Measurements from ENCODE around the gene NUP62. TPM values are rescaled to one million over a fixed set of nuclear protein-coding genes. Genes with fewer than 3 reads are reported as not detected.

The NUP62 gene
- total RNA-seq, 2 donors from 2014 or later = 44.4 to 76.9 TPM

DNA sequence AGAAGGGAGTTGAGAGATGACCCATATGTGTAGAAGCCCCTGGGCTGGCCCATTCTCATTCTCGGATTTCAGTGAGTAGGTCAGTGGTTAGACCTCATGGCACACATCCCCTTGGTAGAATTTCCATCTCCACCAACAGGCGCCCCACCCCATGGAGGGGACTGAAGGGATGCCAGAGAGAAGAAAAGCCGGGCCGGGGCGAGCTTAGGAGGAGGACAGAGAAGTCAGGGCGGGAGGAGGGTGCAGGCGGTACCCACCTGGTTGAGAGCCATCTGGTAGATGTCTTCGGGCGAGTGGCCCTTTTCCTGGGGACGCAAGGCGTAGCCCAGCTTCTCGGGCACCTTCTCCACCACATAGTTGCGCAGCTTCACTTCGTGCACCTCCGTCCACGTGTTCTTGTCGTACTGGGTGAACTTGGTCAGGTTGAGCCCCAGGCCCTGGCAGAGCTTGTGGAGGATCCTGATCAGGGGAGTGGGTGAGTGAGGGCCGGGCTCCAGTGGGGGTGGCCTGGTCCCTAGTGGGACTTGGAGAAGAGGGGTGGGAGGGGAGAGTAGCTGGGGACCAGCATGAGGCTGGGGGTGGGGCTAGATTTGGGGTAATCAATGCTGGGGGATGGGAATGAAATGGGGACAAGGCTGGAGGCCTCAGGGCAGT is 35.2 kb downstream of the NUP62 start:
- WGBS = 95% methylated on average over 18 of the region's 18 CpGs
- intact Hi-C loops (cut with DNase I) = no loop called here
- no peak for DNase-seq (ENCODE audit: low spot score)
- no peak overlapping the region for H3K27ac ChIP-seq
- no peak overlapping the region for H3K4me3 ChIP-seq
- H3K9me3 ChIP-seq = no peaks in the 10 kb centered on the region
- TF ChIP-seq, protein P1, sequence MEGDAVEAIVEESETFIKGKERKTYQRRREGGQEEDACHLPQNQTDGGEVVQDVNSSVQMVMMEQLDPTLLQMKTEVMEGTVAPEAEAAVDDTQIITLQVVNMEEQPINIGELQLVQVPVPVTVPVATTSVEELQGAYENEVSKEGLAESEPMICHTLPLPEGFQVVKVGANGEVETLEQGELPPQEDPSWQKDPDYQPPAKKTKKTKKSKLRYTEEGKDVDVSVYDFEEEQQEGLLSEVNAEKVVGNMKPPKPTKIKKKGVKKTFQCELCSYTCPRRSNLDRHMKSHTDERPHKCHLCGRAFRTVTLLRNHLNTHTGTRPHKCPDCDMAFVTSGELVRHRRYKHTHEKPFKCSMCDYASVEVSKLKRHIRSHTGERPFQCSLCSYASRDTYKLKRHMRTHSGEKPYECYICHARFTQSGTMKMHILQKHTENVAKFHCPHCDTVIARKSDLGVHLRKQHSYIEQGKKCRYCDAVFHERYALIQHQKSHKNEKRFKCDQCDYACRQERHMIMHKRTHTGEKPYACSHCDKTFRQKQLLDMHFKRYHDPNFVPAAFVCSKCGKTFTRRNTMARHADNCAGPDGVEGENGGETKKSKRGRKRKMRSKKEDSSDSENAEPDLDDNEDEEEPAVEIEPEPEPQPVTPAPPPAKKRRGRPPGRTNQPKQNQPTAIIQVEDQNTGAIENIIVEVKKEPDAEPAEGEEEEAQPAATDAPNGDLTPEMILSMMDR (IDR thresholded peaks at IDR 0.05) = no peak
- no peak for TF ChIP-seq POLR2AphosphoS5 (IDR thresholded peaks at IDR 0.05)
- H3K27me3 ChIP-seq (replicated peaks; ENCODE audit: insufficient read depth) = no peaks in the 10 kb centered on the region
- no peaks in the 10 kb centered on the region for H3K36me3 ChIP-seq
- no peaks in the 10 kb centered on the region for H3K4me1 ChIP-seq (replicated peaks)

DNA sequence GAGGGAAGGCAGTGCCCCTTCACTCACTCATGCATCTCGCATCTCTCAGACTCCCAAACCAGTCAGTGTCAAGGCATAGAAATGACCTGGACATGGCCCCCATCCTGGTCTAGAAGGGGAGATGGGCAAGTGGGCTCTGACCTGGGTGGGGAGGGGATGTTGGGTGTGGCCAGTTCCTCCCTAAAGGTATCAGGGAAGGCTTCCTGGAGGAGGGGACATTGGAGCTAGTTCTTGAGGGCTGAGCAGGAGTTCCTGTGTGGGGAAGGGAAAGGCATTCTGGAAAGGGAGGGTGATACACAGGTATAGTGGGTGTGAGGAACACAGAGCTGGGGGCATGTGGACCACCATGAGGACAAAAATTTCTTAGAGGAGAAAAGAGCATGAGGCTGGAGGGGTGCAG is 36.6 kb downstream of the NUP62 start:
- DNase-seq (ENCODE audit: low spot score) = no peak
- TF ChIP-seq POLR2AphosphoS5 (IDR thresholded peaks at IDR 0.05) = no peak
- TF ChIP-seq, protein P1 (IDR thresholded peaks at IDR 0.05) = no peak
- no peak for TF ChIP-seq POLR2A (IDR thresholded peaks at IDR 0.05)
- H3K27ac ChIP-seq = no peak overlapping the region
- H3K4me1 ChIP-seq (replicated peaks) = no peaks in the 10 kb centered on the region
- no peak overlapping the region for H3K4me3 ChIP-seq
- 89% methylated on average over 1 of the region's 1 CpG for WGBS
- no peaks in the 10 kb centered on the region for H3K9me3 ChIP-seq
- intact Hi-C loops (cut with DNase I) = no loop called here
- H3K27me3 ChIP-seq (replicated peaks; ENCODE audit: insufficient read depth) = no peaks in the 10 kb centered on the region
- no peaks in the 10 kb centered on the region for H3K36me3 ChIP-seq

DNA sequence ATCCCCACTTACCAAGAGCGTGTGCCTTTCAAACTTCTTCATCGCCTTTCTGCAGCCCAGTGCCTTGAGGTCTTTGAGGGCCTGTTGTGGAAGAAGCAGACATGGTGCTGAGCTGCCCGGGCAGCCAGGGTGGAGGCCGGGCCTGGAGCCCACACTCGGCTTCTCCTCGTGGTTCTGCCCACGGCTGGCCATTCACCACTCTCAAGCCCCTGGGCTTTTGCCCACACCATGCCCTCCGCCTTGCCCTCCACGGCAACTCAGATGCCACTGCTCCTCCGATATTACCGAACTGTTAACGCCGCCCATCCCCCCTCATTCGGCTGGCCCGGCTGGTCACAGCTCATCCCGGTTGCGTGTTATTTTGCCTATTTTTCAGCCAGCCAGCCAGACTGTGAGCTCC is 37.9 kb downstream of the NUP62 start:
- Histone ChIP-seq H3K9me3 (no peaks in the 10 kb centered on the region), H3K36me3 (no peaks in the 10 kb centered on the region), H3K27ac (no peak overlapping the region), H3K27me3 (replicated peaks; ENCODE audit: insufficient read depth) (no peaks in the 10 kb centered on the region), H3K4me3 (no peak overlapping the region), H3K4me1 (replicated peaks) (no peaks in the 10 kb centered on the region)
- intact Hi-C loops (cut with DNase I) = no loop called here
- WGBS = 85% methylated on average over 17 of the region's 17 CpGs
- TF ChIP-seq POLR2AphosphoS5 (IDR thresholded peaks at IDR 0.05) (no peak), POLR2A (IDR thresholded peaks at IDR 0.05) (no peak)
- TF ChIP-seq, protein P1 (IDR thresholded peaks at IDR 0.05) = no peak
- no peak for DNase-seq (ENCODE audit: low spot score)

DNA sequence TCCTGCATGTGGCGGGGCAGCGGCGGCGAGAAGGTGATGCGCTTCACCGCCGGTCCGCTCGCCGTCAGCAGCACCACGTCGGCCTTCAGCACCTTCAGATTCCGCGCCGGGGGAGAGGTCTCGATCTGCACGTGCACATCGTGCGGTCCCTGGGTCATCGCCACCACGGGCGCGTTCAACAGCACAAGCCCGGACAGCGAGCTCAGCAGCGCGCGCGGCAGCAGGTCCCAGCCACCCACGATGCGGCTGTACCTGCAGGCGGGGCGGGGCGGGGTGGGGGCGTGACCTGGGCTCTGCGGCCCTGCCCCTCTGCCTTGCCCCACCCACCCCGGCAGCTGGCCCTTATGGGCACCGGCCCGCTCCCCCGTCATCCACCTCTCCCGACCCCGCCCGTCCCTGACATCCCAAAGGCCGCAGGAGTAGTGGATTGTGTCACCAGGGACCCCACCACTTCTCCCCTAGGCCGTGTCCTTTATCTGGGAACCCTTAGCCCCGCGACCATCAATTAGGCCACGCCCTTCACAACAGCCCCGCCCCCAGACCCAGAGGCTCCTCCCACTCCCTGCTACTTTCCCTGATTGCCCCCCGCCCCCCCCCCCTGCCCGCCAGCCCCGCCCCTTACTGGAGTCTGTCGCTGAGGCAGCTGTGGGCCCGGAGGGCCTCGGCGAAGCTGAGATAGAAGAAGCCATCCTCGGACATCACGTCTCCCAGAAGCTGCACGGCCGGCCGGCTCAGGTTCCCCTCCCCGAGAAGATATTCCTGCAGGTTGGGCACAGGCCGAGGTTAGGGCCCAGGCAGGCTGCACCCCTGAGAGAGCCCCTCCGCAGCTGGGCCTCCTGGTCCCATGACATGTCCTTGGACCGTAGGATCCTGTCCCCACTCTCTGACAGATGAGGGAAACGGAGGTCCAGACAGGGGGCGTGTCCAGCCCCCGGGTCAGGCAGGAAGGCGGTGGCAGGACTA is 38.7 kb downstream of the NUP62 start:
- Histone ChIP-seq H3K27ac (no peak overlapping the region), H3K4me3 (peak overlapping the region in 1 of 2 donors; percentile 17), H3K4me1 (replicated peaks) (no peaks in the 10 kb centered on the region), H3K36me3 (no peaks in the 10 kb centered on the region), H3K27me3 (replicated peaks; ENCODE audit: insufficient read depth) (no peaks in the 10 kb centered on the region), H3K9me3 (no peaks in the 10 kb centered on the region)
- intact Hi-C loops (cut with DNase I) = no loop called here
- TF ChIP-seq, protein P1 (IDR thresholded peaks at IDR 0.05) = peak in 1 of 4 experiments; percentile 5
- TF ChIP-seq POLR2AphosphoS5 (IDR thresholded peaks at IDR 0.05) = no peak
- no peak for TF ChIP-seq POLR2A (IDR thresholded peaks at IDR 0.05)
- DNase-seq (ENCODE audit: low spot score) = no peak
- 12% methylated on average over 56 of the region's 69 CpGs for WGBS

All from prostate gland (tissue), 2 donors.